ENCODE measurements around the gene CLCNKA.

GRCh38 chr1:15992582-15993500 lies 29.0 kb upstream of the CLCNKA start:
- no peak for TF ChIP-seq CTCF (optimal IDR thresholded peaks at IDR 0.05 in 1 of 3, IDR thresholded peaks at IDR 0.05 in 1 of 3, conservative IDR thresholded peaks at IDR 0.05 in 1 of 3; ENCODE audit: extremely low read depth in 1 of 3, insufficient read depth in 2 of 3, low read length in 3 of 3)
- no peak for TF ChIP-seq EZH2 (IDR thresholded peaks at IDR 0.05; ENCODE audit: low read length)
